Prostate gland (tissue), 2 donors: ENCODE data around the gene PADI2. TPM values are rescaled to one million over a fixed set of nuclear protein-coding genes. Genes with fewer than 3 reads are reported as not detected.

Source experiments
- DNase-seq: peaks from one replicate; pipeline ENCODE4 v3.0.0-alpha.2; 2019; ENCODE audit warnings: low spot score
- H3K27ac ChIP-seq, 2 donors: fragments of 200-600 bp; sonication (generic); 2 replicates each; pipeline ENCODE4 v1.5.1; 2017 to 2019
- H3K27me3 ChIP-seq: fragments of 200-600 bp; sonication (generic); replicated peaks from 2 replicates; pipeline ENCODE4 v1.5.1; 2019; ENCODE audit not compliant: insufficient read depth
- H3K36me3 ChIP-seq, 2 donors: fragments of 200-600 bp; sonication (generic); 1 replicate in 1 of 2; 2 replicates in 1 of 2; pipeline versions ENCODE4 v1.5.1 to v1.8.1; 2017 to 2019
- H3K4me1 ChIP-seq: fragments of 200-600 bp; sonication (generic); replicated peaks from 2 replicates; pipeline ENCODE4 v1.5.1; 2019
- H3K4me3 ChIP-seq, 2 donors: fragments of 200-600 bp; sonication (generic); 2 replicates each; pipeline ENCODE4 v1.5.1; 2017 to 2019
- H3K9me3 ChIP-seq: fragments of 200-600 bp; sonication (generic); 2 replicates; pipeline ENCODE4 v1.5.1; 2017
- POLR2A ChIP-seq: fragments of 450-650 bp; IDR thresholded peaks from one replicate; pipeline ENCODE4 v1.6.1; 2016; ENCODE audit warnings: antibody characterized with exemption, mild to moderate bottlenecking
- POLR2AphosphoS5 ChIP-seq: sonication (generic); formaldehyde crosslinking; IDR thresholded peaks from one replicate; pipeline ENCODE4 v1.6.1; 2017; ENCODE audit warnings: antibody characterized with exemption
- WGBS: methylation state at CpG from one replicate; pipeline ENCODE4 v1.1.5; 2018; 5-methylcytosine and 5-hydroxymethylcytosine counted together
- intact Hi-C: fragments of 100-400 bp; cut with DNase I; formaldehyde crosslinking; loops from one replicate; pipeline ENCODE4 v1.14.2; 2022
- total RNA-seq, 2 donors: library from RNA; depleted of rRNA; stranded (reverse); fragments of >200 nt; gene quantifications; one replicate each; pipeline ENCODE4 v1.1.0, GENCODE V29; 2016
- TF ChIP-seq, protein P1 (sequence below), 4 experiments: fragments of 200-600 bp in 2 of 4; fragments of 450-650 bp in 2 of 4; sonication (generic) in 2 of 4; IDR thresholded peaks; 1 replicate in 3 of 4; 2 replicates in 1 of 4; pipeline ENCODE4 v1.5.1; 2016 to 2019; ENCODE audit warnings: antibody characterized with exemption in 4 of 4, mild to moderate bottlenecking in 2 of 4, moderate library complexity in 2 of 4

PADI2 gene
- total RNA-seq, 2 donors from 2014 or later = 1.1 to 5.0 TPM

DNA sequence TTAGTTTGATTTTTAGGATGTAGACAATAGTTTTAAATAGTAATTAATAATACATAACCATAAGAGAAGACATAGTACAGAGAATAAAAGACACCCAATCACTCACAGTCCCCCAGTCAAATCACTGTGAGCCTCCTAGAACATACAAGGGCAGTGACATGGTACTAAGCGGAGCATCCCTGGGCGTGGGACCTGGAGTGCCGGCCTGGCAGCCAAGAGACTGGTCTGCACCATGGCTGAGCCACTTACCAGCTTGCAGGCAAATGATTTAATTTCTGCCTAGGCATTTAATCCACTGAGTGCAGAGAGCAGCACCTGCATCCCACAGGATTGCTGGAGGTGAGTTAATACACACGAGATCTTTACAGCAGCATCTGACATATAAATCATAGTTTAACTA lies 85.8 kb downstream of the PADI2 start:
- TF ChIP-seq POLR2A (no peak), POLR2AphosphoS5 (no peak)
- TF ChIP-seq, protein P1, sequence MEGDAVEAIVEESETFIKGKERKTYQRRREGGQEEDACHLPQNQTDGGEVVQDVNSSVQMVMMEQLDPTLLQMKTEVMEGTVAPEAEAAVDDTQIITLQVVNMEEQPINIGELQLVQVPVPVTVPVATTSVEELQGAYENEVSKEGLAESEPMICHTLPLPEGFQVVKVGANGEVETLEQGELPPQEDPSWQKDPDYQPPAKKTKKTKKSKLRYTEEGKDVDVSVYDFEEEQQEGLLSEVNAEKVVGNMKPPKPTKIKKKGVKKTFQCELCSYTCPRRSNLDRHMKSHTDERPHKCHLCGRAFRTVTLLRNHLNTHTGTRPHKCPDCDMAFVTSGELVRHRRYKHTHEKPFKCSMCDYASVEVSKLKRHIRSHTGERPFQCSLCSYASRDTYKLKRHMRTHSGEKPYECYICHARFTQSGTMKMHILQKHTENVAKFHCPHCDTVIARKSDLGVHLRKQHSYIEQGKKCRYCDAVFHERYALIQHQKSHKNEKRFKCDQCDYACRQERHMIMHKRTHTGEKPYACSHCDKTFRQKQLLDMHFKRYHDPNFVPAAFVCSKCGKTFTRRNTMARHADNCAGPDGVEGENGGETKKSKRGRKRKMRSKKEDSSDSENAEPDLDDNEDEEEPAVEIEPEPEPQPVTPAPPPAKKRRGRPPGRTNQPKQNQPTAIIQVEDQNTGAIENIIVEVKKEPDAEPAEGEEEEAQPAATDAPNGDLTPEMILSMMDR (IDR thresholded peaks at IDR 0.05) = no peak
- Histone ChIP-seq H3K27ac (no peak overlapping the region), H3K9me3 (no peaks in the 10 kb centered on the region), H3K4me3 (no peak overlapping the region), H3K36me3 (peaks cover 0 to 4% of the 10 kb centered on the region in 2 donors), H3K27me3 (no peaks in the 10 kb centered on the region), H3K4me1 (no peaks in the 10 kb centered on the region)
- DNase-seq = no peak
- intact Hi-C loops = no loop called here
- WGBS = 84% methylated on average over 4 of the region's 4 CpGs

DNA sequence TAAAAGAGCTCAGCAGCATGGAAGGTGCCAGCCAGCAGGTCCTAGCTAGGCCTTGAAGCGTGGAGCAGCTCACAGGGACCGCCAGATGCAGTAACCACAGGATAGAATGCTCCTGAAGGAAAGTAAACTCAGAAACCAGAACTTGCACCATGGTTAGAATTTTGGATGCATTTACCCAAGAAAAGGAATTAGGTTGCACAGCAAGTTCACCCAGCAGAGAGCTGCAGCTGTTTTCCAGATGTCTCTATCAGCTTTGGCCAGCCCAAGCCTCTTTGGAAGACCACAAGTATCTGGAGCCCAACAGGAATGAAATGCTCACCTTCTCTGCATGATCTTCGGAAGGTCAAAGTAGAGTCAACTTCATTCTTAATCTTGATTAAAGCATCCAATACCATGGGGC lies 86.5 kb downstream of the PADI2 start:
- intact Hi-C loops = no loop called here
- Histone ChIP-seq H3K4me3 (no peak overlapping the region), H3K4me1 (peaks cover 4% of the 10 kb centered on the region), H3K27ac (no peak overlapping the region), H3K36me3 (peaks cover 0 to 4% of the 10 kb centered on the region in 2 donors), H3K27me3 (no peaks in the 10 kb centered on the region), H3K9me3 (no peaks in the 10 kb centered on the region)
- WGBS = 99% methylated on average over 3 of the region's 3 CpGs
- DNase-seq = no peak
- TF ChIP-seq, protein P1 (IDR thresholded peaks at IDR 0.05) = no peak
- no peak for TF ChIP-seq POLR2AphosphoS5
- no peak for TF ChIP-seq POLR2A

DNA sequence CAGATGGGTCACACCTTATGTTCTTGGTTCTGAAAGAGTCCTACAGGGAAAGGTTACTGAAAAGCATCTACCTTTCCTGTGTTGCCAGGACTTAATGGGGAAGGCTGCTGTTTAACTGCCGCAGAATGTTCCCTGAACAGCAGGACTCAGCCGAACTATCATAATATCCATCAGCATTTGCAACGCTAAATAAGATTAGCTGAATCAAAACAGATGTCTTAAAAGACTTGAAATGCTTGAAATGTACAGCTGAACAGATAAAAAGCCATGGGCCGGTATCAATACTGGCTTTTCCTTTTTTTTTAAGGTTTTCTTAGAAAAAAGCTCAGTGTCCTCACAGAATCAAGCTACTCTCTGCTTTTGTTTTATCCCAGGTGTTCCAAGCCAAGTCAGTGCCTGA lies 87.8 kb downstream of the PADI2 start:
- Histone ChIP-seq H3K4me1 (peaks cover 11% of the 10 kb centered on the region), H3K4me3 (no peak overlapping the region), H3K36me3 (peaks cover 0 to 4% of the 10 kb centered on the region in 2 donors), H3K27ac (no peak overlapping the region), H3K9me3 (no peaks in the 10 kb centered on the region), H3K27me3 (no peaks in the 10 kb centered on the region)
- intact Hi-C loops = no loop called here
- DNase-seq = no peak
- TF ChIP-seq POLR2AphosphoS5 (no peak), POLR2A (no peak)
- TF ChIP-seq, protein P1 (IDR thresholded peaks at IDR 0.05) = no peak
- WGBS = 90% methylated on average over 4 of the region's 4 CpGs

DNA sequence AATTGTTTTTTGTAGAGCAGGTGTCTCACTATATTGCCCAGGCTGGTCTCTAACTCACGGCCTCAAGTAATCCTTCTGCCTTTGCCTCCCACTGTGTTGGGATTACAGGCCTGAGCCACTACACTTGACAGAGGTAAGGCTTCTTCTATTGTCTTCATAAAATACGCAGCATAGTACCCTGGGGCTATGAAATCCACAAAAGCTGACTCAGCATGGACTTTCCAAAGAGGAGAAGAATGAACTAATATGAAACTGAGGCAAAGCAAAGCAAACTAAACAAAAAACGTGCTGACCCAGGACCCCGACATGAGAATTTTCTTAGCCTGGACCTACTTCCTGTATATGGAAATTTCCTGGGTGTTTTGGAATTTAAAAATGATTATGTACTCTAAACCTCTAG lies 89.0 kb downstream of the PADI2 start:
- no peak overlapping the region for H3K27ac ChIP-seq
- H3K36me3 ChIP-seq = peaks cover 0 to 4% of the 10 kb centered on the region in 2 donors
- intact Hi-C loops = no loop called here
- peaks cover 11% of the 10 kb centered on the region for H3K4me1 ChIP-seq
- 78% methylated on average over 4 of the region's 4 CpGs for WGBS
- no peak for TF ChIP-seq POLR2AphosphoS5
- TF ChIP-seq, protein P1 (IDR thresholded peaks at IDR 0.05) = no peak
- no peak for TF ChIP-seq POLR2A
- no peak for DNase-seq
- H3K27me3 ChIP-seq = no peaks in the 10 kb centered on the region
- no peak overlapping the region for H3K4me3 ChIP-seq
- no peaks in the 10 kb centered on the region for H3K9me3 ChIP-seq

DNA sequence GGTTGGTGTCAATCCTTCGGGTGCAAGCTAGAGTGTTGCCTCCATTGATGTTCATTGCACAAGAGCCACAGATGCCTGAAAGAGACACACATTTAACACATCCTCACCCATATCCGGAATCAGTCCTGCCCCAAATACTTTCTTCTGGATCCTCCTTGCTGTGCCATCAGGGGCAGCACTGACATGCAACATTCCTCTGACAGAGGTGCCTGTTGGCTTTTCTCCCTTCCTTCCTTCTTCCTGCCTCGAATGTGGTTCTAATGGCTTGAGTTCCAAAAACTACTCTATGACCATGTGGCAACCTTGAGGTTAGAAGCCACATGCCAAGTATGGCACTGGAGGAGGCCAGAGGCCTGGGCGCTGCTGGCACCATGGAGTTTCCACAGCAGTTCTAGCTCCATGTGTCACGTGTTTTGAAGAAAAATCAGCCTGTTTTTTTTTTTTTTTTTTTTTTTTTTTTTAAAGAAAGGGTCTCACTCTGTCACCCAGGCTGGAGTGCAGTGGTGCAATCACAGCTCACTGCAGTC lies 90.5 kb downstream of the PADI2 start:
- Histone ChIP-seq H3K36me3 (peaks cover 2 to 4% of the 10 kb centered on the region in 2 donors), H3K4me1 (peaks cover 11% of the 10 kb centered on the region), H3K9me3 (no peaks in the 10 kb centered on the region), H3K4me3 (no peak overlapping the region), H3K27me3 (no peaks in the 10 kb centered on the region), H3K27ac (peak overlapping the region in 1 of 2 donors; percentile 19)
- no peak for DNase-seq
- TF ChIP-seq POLR2A (no peak), POLR2AphosphoS5 (no peak)
- TF ChIP-seq, protein P1 (IDR thresholded peaks at IDR 0.05) = no peak
- intact Hi-C loops = no loop called here
- whole genome bisulfite sequencing = 66% methylated on average over 5 of the region's 5 CpGs
